SU-DHL-6 (cell line): ENCODE measurements around the gene CMSS1.

Experiments used
- EZH2phosphoT487 ChIP-seq: fragments of 200-600 bp; sonication (generic), shearing (Covaris generic); conservative IDR thresholded peaks from 2 replicates; pipeline ENCODE4 v1.6.1; 2018; ENCODE audit warnings: mild to moderate bottlenecking, antibody characterized with exemption, low read length, moderate library complexity, mixed read lengths
- TF ChIP-seq, protein P1 (sequence below): fragments of 200-600 bp; sonication (generic); IDR thresholded peaks from one replicate; pipeline ENCODE4 v1.5.1; 2017; ENCODE audit warnings: antibody characterized with exemption, mild to moderate bottlenecking, low read length, moderate library complexity; ENCODE audit not compliant: insufficient read depth, poor library complexity, severe bottlenecking

- TF ChIP-seq, protein P1, sequence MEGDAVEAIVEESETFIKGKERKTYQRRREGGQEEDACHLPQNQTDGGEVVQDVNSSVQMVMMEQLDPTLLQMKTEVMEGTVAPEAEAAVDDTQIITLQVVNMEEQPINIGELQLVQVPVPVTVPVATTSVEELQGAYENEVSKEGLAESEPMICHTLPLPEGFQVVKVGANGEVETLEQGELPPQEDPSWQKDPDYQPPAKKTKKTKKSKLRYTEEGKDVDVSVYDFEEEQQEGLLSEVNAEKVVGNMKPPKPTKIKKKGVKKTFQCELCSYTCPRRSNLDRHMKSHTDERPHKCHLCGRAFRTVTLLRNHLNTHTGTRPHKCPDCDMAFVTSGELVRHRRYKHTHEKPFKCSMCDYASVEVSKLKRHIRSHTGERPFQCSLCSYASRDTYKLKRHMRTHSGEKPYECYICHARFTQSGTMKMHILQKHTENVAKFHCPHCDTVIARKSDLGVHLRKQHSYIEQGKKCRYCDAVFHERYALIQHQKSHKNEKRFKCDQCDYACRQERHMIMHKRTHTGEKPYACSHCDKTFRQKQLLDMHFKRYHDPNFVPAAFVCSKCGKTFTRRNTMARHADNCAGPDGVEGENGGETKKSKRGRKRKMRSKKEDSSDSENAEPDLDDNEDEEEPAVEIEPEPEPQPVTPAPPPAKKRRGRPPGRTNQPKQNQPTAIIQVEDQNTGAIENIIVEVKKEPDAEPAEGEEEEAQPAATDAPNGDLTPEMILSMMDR: no peak
- TF ChIP-seq EZH2phosphoT487: no peak
Observed at GRCh38 chr3:99772171-99772570, 45.5 kb upstream of the CMSS1 start.
